Hair follicle dermal papilla cell (primary cell): ENCODE measurements around the gene FAM210B. TPM values are rescaled to one million over a fixed set of nuclear protein-coding genes. Genes with fewer than 3 reads are reported as not detected.

Experiments
- total RNA-seq: library from RNA; depleted of rRNA; stranded (reverse); fragments of >200 nt; gene quantifications from 2 replicates; pipeline ENCODE4 v1.2.3, GENCODE V29; 2012

Gene FAM210B, protein sequence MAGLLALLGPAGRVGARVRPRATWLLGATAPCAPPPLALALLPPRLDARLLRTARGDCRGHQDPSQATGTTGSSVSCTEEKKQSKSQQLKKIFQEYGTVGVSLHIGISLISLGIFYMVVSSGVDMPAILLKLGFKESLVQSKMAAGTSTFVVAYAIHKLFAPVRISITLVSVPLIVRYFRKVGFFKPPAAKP
- 52.6 and 54.6 TPM in 2 replicates for total RNA-seq

DNA sequence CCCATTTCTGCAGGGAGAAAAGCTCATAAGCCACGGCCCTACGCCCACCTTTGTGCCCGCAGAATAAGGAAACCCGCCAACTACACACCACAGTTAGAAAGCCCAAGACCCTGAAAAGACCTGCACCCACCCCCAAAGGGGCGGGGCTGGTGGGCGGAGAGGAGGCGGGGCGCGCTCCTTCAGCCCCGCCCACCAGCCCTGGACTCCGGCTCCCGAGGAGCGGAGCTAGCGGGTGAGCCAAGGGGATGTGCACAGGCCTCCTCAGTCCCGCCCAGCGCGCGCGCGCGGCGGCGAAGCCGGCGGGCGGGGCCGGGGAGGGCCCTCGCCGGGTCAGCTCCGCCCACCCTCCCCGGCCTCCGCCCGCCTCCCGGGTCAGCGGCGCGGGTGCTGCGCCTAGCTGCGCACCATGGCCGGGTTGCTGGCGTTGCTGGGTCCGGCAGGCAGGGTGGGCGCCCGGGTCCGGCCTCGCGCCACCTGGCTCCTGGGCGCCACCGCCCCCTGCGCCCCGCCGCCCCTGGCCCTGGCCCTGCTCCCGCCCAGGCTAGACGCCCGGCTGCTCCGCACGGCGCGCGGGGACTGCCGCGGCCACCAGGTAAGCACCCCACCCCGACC lies at the start of gene FAM210B:
FAM210B (plus strand) TSS at position 375 of the 612 bp plus-strand sequence; CDS start at position 407, 32 bp downstream.

DNA sequence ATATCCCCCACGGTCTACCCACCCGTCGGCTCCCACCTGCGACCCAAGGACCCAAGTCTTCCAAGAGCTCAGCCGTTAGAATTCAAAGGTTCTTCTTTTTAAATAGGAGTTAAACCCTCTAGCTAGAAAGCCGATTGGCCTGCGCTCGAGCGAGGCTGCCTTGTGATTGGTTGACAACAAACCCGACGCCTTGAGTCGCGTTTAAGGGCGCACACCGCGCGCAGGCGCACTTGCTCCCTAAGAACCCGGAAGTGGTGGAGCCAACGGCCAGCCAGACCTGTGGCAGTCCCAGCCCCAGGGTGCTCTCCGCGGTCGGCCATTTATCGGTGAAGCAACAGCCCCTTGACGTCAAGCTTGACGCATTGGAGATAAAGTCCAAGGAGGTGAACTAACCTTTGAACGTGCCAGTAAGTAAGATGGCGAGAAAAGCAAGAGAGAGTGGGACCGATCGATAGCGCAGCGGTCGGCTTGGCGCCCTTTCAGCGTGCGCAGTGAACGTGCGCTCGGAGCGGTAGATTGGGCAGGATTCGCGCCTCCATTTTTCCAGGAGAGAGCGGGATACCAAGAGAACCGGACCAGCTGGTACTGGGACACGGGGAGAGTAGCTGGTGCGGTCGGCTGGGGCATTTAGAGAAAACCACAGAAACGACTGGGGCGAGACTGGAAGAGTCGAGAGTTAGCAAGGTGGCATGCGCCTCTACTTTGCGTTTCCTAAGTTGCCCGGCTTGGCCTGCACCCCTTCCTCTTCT lies 33.5 kb downstream of the FAM210B start, which contains the start of the genes AURKA and CSTF1:
AURKA (minus strand) TSS at position 84 of the 749 bp plus-strand sequence. CDS start 4,018 bp downstream, outside the sequence.
CSTF1 (plus strand) TSS at position 514 of the 749 bp plus-strand sequence. CDS start 2,908 bp downstream, outside the sequence.

DNA sequence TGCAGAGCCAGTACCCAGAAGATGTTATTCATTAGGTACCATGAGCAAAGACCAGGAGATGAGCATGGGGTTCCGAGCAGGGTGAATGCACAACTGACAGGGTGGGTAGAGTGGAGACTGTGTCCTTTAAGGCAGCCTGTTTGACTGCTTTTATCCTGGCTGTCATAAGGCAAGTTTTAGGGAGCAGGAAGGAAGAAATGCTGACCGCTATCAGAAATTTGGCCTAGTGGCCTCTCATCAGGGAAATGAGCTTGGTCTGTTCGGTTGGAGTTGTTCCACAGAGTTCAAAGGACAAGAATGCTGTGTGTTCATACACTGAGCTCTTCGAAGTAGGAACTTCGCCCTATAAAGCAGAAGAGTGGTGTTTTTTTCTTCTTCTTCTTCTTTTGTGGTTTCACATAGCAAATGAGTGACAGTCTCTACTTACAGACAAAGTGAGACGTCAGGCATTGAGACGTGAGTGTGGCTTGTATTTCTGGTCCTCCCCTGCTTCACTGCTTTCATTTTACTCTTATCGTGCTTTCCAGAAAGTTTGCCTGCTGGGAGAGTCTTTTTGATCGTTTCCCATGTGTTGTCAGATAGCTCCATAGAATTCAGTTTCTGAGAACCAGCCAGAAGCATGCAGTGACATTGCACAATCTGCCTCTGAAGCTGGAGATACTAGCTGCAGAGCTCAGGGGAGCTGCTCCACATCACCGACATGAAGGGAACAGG lies 53.1 kb downstream of the FAM210B start, which contains the start of gene CASS4:
CASS4 (plus strand) TSS at position 502 of the 714 bp plus-strand sequence; CDS start at position 701, 199 bp downstream.

Other genes starting within 250 kb of the FAM210B start
- gene MC3R, start 110.2 kb upstream of the FAM210B start, total RNA-seq, result not detected in 2 replicates
- 9.0 and 9.9 TPM in 2 replicates for gene AURKA, start 33.2 kb downstream of the FAM210B start, total RNA-seq
- gene CSTF1, start 33.7 kb downstream of the FAM210B start, total RNA-seq, result 43.1 and 44.0 TPM in 2 replicates
- gene CASS4, start 53.3 kb downstream of the FAM210B start, total RNA-seq, result 1.8 and 2.7 TPM in 2 replicates
- gene RTF2, start 109.7 kb downstream of the FAM210B start, total RNA-seq, result 76.6 and 80.5 TPM in 2 replicates
- 0.24 TPM in 1 of 2 replicates, not detected in the other for gene FAM209A, start 165.8 kb downstream of the FAM210B start, total RNA-seq
- gene FAM209B, start 174.3 kb downstream of the FAM210B start, total RNA-seq, result 0.36 TPM in 1 of 2 replicates, not detected in the other